IPS-15b (cell line): ENCODE measurements around the gene GAGE12F.
"Not testable (repeated sequence)": the region's sequence is repeated elsewhere in the genome, so short reads cannot be mapped to it uniquely, and the experiment has no call there.

Experiments used
- H3K27me3 ChIP-seq: one replicate; pipeline ENCODE4 v1.6.1; 2013; ENCODE audit warnings: low read length; ENCODE audit not compliant: control insufficient read depth, insufficient read depth
- H3K36me3 ChIP-seq: one replicate; pipeline ENCODE4 v1.6.1; 2013; ENCODE audit warnings: low read length; ENCODE audit not compliant: control insufficient read depth, insufficient read depth
- H3K4me1 ChIP-seq: one replicate; pipeline ENCODE4 v1.6.1; 2013; ENCODE audit warnings: mild to moderate bottlenecking, low read length; ENCODE audit not compliant: control insufficient read depth, insufficient read depth
- H3K4me3 ChIP-seq: one replicate; pipeline ENCODE4 v1.5.1; 2013; ENCODE audit warnings: low read depth, low read length
- H3K9ac ChIP-seq: one replicate; pipeline ENCODE4 v1.6.1; 2013; ENCODE audit warnings: low read depth, mild to moderate bottlenecking, low read length
- H3K9me3 ChIP-seq: one replicate; pipeline ENCODE4 v1.6.1; 2013; ENCODE audit warnings: mild to moderate bottlenecking, low read length; ENCODE audit not compliant: control insufficient read depth, insufficient read depth

The GAGE12F gene

GRCh38 chrX:49560542-49560941 lies at the start of gene GAGE12F:
TSS of gene GAGE12F (plus strand) at chrX:49560842. CDS start at chrX:49561997, 1,155 bp downstream.
- not testable (repeated sequence) for H3K27me3 ChIP-seq, H3K36me3 ChIP-seq, H3K9me3 ChIP-seq, H3K4me1 ChIP-seq, H3K9ac ChIP-seq, H3K4me3 ChIP-seq

GRCh38 chrX:49531877-49532276 lies 28.8 kb upstream of the GAGE12F start, which contains the start of gene GAGE12C:
TSS of gene GAGE12C (plus strand) at chrX:49532177. CDS start at chrX:49533332, 1,155 bp downstream.
- not testable (repeated sequence) for H3K27me3 ChIP-seq, H3K4me3 ChIP-seq, H3K4me1 ChIP-seq, H3K9ac ChIP-seq, H3K36me3 ChIP-seq, H3K9me3 ChIP-seq

DNA sequence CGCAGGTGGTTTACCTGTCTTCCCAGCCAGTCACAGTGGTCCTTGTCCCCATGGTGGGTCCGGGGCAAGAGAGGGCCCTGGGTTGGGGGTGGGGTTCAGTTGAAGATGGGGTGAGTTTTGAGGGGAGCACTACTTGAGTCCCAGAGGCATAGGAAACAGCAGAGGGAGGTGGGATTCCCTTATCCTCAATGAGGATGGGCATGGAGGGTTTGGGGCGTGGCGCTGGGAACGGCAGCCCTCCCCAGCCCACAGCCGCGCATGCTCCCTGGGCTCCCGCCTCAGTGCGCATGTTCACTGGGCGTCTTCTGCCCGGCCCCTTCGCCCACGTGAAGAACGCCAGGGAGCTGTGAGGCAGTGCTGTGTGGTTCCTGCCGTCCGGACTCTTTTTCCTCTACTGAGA lies 19.2 kb upstream of the GAGE12F start, which contains the start of gene GAGE12D:
Gene GAGE12D, plus strand, starts transcription at position 301 of the 400 bp plus-strand sequence. CDS start 1,155 bp downstream, outside the sequence.
- H3K4me3 ChIP-seq, H3K27me3 ChIP-seq, H3K36me3 ChIP-seq, H3K9ac ChIP-seq, H3K4me1 ChIP-seq, H3K9me3 ChIP-seq: not testable (repeated sequence)

DNA sequence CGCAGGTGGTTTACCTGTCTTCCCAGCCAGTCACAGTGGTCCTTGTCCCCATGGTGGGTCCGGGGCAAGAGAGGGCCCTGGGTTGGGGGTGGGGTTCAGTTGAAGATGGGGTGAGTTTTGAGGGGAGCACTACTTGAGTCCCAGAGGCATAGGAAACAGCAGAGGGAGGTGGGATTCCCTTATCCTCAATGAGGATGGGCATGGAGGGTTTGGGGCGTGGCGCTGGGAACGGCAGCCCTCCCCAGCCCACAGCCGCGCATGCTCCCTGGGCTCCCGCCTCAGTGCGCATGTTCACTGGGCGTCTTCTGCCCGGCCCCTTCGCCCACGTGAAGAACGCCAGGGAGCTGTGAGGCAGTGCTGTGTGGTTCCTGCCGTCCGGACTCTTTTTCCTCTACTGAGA lies 9.7 kb upstream of the GAGE12F start, which contains the start of gene GAGE12E:
Gene GAGE12E, plus strand, starts transcription at position 301 of the 400 bp plus-strand sequence. CDS start 1,155 bp downstream, outside the sequence.
- H3K27me3 ChIP-seq, H3K9ac ChIP-seq, H3K36me3 ChIP-seq, H3K4me3 ChIP-seq, H3K4me1 ChIP-seq, H3K9me3 ChIP-seq: not testable (repeated sequence)

DNA sequence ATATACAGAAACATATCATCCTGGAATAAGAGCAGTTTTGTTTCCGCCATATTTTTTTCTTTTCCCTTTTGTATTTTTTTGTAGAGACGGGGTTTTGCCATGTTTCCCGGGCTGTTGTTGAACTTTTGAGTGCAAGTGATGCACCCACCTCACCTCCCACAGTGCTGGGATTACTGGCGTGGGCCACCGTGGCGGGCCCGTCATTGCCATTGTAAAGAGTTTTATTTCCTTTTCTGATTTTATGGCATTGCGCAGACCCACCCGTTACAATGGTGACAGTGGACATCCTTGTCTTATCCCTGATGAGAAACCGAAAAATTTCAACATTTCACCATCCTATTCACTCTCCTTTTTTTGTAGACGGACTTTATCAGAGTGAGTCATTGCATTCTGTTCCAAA lies 8.1 kb downstream of the GAGE12F start:
- H3K9me3 ChIP-seq, H3K27me3 ChIP-seq, H3K9ac ChIP-seq, H3K4me1 ChIP-seq, H3K4me3 ChIP-seq, H3K36me3 ChIP-seq: not testable (repeated sequence)

DNA sequence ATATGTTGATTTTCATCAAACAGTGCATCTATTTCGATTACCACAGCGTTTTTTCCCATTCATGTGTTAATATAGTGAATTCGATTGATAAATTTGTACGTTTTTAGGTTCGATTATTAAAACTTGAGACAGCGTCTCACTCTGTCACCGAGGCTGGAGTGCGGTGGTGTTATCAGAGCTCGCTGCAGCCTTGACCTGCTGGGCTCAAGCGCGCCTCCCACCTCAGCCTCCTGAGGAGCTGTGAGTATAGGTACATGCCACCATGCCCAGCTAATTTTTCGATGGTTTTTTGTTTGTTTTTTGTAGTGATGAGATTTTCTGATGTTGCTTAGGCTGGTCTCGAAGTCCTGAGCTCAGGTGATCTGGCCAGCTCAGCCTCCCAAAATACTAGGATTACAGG lies 8.5 kb downstream of the GAGE12F start:
- not testable (repeated sequence) for H3K27me3 ChIP-seq, H3K4me3 ChIP-seq, H3K9me3 ChIP-seq, H3K9ac ChIP-seq, H3K4me1 ChIP-seq, H3K36me3 ChIP-seq

GRCh38 chrX:49570100-49570499 lies 9.5 kb downstream of the GAGE12F start, which contains the start of gene GAGE12G:
TSS of gene GAGE12G (plus strand) at chrX:49570400. CDS start at chrX:49571555, 1,155 bp downstream.
- H3K4me3 ChIP-seq, H3K9ac ChIP-seq, H3K27me3 ChIP-seq, H3K4me1 ChIP-seq, H3K9me3 ChIP-seq, H3K36me3 ChIP-seq: not testable (repeated sequence)

DNA sequence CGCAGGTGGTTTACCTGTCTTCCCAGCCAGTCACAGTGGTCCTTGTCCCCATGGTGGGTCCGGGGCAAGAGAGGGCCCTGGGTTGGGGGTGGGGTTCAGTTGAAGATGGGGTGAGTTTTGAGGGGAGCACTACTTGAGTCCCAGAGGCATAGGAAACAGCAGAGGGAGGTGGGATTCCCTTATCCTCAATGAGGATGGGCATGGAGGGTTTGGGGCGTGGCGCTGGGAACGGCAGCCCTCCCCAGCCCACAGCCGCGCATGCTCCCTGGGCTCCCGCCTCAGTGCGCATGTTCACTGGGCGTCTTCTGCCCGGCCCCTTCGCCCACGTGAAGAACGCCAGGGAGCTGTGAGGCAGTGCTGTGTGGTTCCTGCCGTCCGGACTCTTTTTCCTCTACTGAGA lies 19.0 kb downstream of the GAGE12F start, which contains the start of gene GAGE12H:
Gene GAGE12H, plus strand, starts transcription at position 301 of the 400 bp plus-strand sequence. CDS start 1,155 bp downstream, outside the sequence.
- H3K4me3 ChIP-seq, H3K27me3 ChIP-seq, H3K9me3 ChIP-seq, H3K9ac ChIP-seq, H3K36me3 ChIP-seq, H3K4me1 ChIP-seq: not testable (repeated sequence)

DNA sequence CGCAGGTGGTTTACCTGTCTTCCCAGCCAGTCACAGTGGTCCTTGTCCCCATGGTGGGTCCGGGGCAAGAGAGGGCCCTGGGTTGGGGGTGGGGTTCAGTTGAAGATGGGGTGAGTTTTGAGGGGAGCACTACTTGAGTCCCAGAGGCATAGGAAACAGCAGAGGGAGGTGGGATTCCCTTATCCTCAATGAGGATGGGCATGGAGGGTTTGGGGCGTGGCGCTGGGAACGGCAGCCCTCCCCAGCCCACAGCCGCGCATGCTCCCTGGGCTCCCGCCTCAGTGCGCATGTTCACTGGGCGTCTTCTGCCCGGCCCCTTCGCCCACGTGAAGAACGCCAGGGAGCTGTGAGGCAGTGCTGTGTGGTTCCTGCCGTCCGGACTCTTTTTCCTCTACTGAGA lies 28.6 kb downstream of the GAGE12F start, which contains the start of gene GAGE2A:
Gene GAGE2A, plus strand, starts transcription at position 301 of the 400 bp plus-strand sequence. CDS start 1,155 bp downstream, outside the sequence.
- not testable (repeated sequence) for H3K4me3 ChIP-seq, H3K9ac ChIP-seq, H3K9me3 ChIP-seq, H3K36me3 ChIP-seq, H3K27me3 ChIP-seq, H3K4me1 ChIP-seq

- not testable (repeated sequence) for H3K9me3 ChIP-seq, H3K27me3 ChIP-seq, H3K36me3 ChIP-seq, H3K9ac ChIP-seq, H3K4me3 ChIP-seq, H3K4me1 ChIP-seq
These were observed 29.3 kb downstream of the GAGE12F start for GRCh38 chrX:49589769-49590478.

DNA sequence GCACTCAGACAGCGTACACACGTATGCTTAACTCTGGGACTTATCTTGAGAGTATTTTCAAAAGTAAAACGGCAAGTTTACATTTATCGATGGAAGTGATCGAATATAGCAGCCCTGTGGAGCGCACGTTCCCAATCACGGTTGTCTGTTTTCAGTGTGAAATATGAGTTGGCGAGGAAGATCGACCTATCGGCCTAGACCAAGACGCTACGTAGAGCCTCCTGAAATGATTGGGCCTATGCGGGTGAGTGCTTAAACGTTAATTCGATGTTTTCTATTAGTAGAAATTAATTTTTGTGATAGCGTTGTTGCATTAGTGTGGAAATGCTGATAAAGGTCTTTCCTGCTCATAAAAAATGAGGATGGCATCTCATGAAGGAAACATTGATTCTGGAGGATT lies 29.8 kb downstream of the GAGE12F start:
- not testable (repeated sequence) for H3K4me3 ChIP-seq, H3K9me3 ChIP-seq, H3K4me1 ChIP-seq, H3K36me3 ChIP-seq, H3K9ac ChIP-seq, H3K27me3 ChIP-seq

DNA sequence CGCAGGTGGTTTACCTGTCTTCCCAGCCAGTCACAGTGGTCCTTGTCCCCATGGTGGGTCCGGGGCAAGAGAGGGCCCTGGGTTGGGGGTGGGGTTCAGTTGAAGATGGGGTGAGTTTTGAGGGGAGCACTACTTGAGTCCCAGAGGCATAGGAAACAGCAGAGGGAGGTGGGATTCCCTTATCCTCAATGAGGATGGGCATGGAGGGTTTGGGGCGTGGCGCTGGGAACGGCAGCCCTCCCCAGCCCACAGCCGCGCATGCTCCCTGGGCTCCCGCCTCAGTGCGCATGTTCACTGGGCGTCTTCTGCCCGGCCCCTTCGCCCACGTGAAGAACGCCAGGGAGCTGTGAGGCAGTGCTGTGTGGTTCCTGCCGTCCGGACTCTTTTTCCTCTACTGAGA lies 38.1 kb downstream of the GAGE12F start, which contains the start of gene GAGE1:
Gene GAGE1, plus strand, starts transcription at position 301 of the 400 bp plus-strand sequence. CDS start 1,155 bp downstream, outside the sequence.
- not testable (repeated sequence) for H3K4me1 ChIP-seq, H3K27me3 ChIP-seq, H3K9me3 ChIP-seq, H3K9ac ChIP-seq, H3K4me3 ChIP-seq, H3K36me3 ChIP-seq
